ENCODE measurements around the gene RAB7B.

Gene RAB7B

GRCh38 chr1:205948886-205949285 lies 54.3 kb downstream of the RAB7B start:
- no peak for DNase-seq (ENCODE audit: low read depth in 3 of 3)

GRCh38 chr1:205948039-205948438 lies 55.2 kb downstream of the RAB7B start:
- DNase-seq (ENCODE audit: low read depth in 3 of 3) = no peak

- no peak for DNase-seq (ENCODE audit: low read depth in 3 of 3)
Measured at GRCh38 chr1:205947024-205947423, 56.2 kb downstream of the RAB7B start.

- no peak for DNase-seq (ENCODE audit: low read depth in 3 of 3)
Measured at GRCh38 chr1:205945069-205945468, 58.1 kb downstream of the RAB7B start.

GRCh38 chr1:205944525-205944924 lies 58.7 kb downstream of the RAB7B start:
- DNase-seq (ENCODE audit: low read depth in 3 of 3) = no peak

- no peak for DNase-seq (ENCODE audit: low read depth in 3 of 3)
Measured at GRCh38 chr1:205943245-205943644, 60.0 kb downstream of the RAB7B start, which contains the start of gene SLC26A9. Gene SLC26A9 (minus strand): TSS chr1:205943456. CDS start chr1:205935820, 7,636 bp downstream.

- DNase-seq (ENCODE audit: low read depth in 3 of 3) = no peak
Measured at GRCh38 chr1:205942631-205943159, 60.5 kb downstream of the RAB7B start.

GRCh38 chr1:205940710-205941109 lies 62.5 kb downstream of the RAB7B start:
- DNase-seq (ENCODE audit: low read depth in 3 of 3) = no peak

- DNase-seq (ENCODE audit: low read depth in 3 of 3) = no peak
Measured at GRCh38 chr1:205939690-205940330, 63.4 kb downstream of the RAB7B start.

GRCh38 chr1:205938682-205939081 lies 64.5 kb downstream of the RAB7B start:
- no peak for DNase-seq (ENCODE audit: low read depth in 3 of 3)

GRCh38 chr1:205936846-205937586 lies 66.2 kb downstream of the RAB7B start:
- no peak for DNase-seq (ENCODE audit: low read depth in 3 of 3)

GRCh38 chr1:205936311-205936710 lies 66.9 kb downstream of the RAB7B start:
- DNase-seq (ENCODE audit: low read depth in 3 of 3) = no peak

GRCh38 chr1:205935869-205936268 lies 67.3 kb downstream of the RAB7B start:
- no peak for DNase-seq (ENCODE audit: low read depth in 3 of 3)

- no peak for DNase-seq (ENCODE audit: low read depth in 3 of 3)
Measured at GRCh38 chr1:205934788-205935187, 68.4 kb downstream of the RAB7B start.

GRCh38 chr1:205933671-205934618 lies 69.2 kb downstream of the RAB7B start:
- DNase-seq (ENCODE audit: low read depth in 3 of 3) = no peak

GRCh38 chr1:205932776-205933175 lies 70.4 kb downstream of the RAB7B start:
- DNase-seq (ENCODE audit: low read depth in 3 of 3) = no peak

- no peak for DNase-seq (ENCODE audit: low read depth in 3 of 3)
Measured at GRCh38 chr1:205930799-205931281, 72.4 kb downstream of the RAB7B start.

GRCh38 chr1:205930195-205930577 lies 73.0 kb downstream of the RAB7B start:
- no peak for DNase-seq (ENCODE audit: low read depth in 3 of 3)

GRCh38 chr1:205929496-205930194 lies 73.5 kb downstream of the RAB7B start:
- DNase-seq (ENCODE audit: low read depth in 3 of 3) = no peak

GRCh38 chr1:205928317-205928716 lies 74.9 kb downstream of the RAB7B start:
- DNase-seq (ENCODE audit: low read depth in 3 of 3) = no peak

GRCh38 chr1:205927676-205928075 lies 75.5 kb downstream of the RAB7B start:
- DNase-seq (ENCODE audit: low read depth in 3 of 3) = no peak
